ENCODE data around the gene LINGO3. TPM values are rescaled to one million over a fixed set of nuclear protein-coding genes. Genes with fewer than 3 reads are reported as not detected.
A peak's percentile ranks its signal among the peaks of the same experiment; 100 is the strongest.

LINGO3 gene
- total and polyA plus RNA-seq, 7 experiments from 2014 or later, result 0.27 to 12.9 (median 1.3) TPM

DNA sequence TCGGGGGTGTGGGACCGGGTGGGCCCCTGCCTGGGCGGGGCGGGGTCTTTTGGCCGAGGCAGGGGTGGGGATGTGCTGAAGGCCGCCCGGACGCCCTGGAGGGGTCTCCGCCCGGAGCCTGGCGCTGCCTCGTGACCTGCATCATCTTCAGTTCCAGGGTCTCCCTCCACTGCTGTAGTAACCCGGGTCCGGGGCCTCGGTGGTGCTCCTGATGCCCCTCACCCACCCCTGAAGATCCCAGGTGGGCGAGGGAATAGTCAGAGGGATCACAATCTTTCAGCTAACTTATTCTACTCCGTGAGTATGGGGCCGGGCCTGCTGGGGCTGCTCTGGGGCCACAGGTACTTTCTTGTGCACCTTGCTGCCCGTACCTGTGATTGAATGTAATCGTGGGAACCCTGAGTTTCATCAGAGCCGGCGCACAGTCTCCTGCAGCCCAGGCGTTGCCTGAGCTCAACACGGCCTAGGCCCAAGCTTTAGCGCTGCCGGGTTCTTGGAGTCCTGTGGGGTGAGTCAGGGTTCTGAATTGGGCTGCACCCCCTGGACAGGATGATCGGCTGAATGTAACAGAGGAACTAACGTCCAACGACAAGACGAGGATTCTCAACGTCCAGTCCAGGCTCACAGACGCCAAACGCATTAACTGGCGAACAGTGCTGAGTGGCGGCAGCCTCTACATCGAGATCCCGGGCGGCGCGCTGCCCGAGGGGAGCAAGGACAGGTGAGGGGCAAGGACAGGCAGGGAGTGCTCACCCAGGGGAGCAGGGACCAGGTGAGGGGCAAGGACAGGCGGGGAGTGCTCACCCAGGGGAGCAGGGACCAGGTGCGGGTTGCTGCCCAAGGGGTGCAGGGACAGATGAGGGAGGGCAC, 36.5 kb downstream of the LINGO3 start:
- Mint-ChIP-seq H3K27me3 (no peaks in the 10 kb centered on the region), H3K4me3 (peak overlapping the region; percentile 86 to 96 (median 90)), H3K27ac (peak overlapping the region; percentile 85 to 97 (median 89)), H3K4me1 (peaks cover 26 to 53% (median 36%) of the 10 kb centered on the region in 7 donors), H3K9me3 (peaks cover 0 to 3% (median 0%) of the 10 kb centered on the region in 11 donors), H3K36me3 (peaks cover 0 to 21% (median 7%) of the 10 kb centered on the region in 5 donors)
- peaks cover 0 to 39% (median 12%) of the 10 kb centered on the region in 3 experiments for H3K36me3 ChIP-seq (ENCODE audit: control insufficient read depth in 2 of 3, insufficient read depth in 3 of 3, low read length in 3 of 3)
- POLR2A ChIA-PET, result interaction anchor here (0.9 to 7.2 kb wide), 18 partner anchors 9 to 237 kb away, joined by 3 to 135 read pairs (median 6); partner anchors contain the start of genes GADD45B, JSRP1, PEAK3 and PLEKHJ1
- intact Hi-C loops (cut with micrococcal nuclease), result loop anchor here in 1 of 2 donors (10.0 kb wide), 1 partner anchor 343 kb away; no protein-coding TSS in a partner anchor
- CTCF ChIA-PET, result interaction anchor here (0.8 to 3.5 kb wide), 10 partner anchors 12 to 119 kb away, joined by 3 to 14 read pairs (median 4); partner anchors contain the start of gene PLEKHJ1
- ATAC-seq (no peak), DNase-seq (peak in 2 of 9 donors; percentile 22 to 42)
- H3K4me1 ChIP-seq (ENCODE audit: control insufficient read depth in 2 of 2, insufficient read depth in 2 of 2, low read length in 2 of 2), result peaks cover 30 to 32% of the 10 kb centered on the region in 2 donors
- H3K27ac ChIP-seq (ENCODE audit: low read depth, low read length), result peak overlapping the region; percentile 87
- no peaks in the 10 kb centered on the region for H3K9me3 ChIP-seq (ENCODE audit: control insufficient read depth in 2 of 3, low read length in 3 of 3)
- H3K27me3 ChIP-seq (ENCODE audit: control insufficient read depth in 2 of 2, insufficient read depth in 2 of 2, low read length in 2 of 2), result no peaks in the 10 kb centered on the region
- peak overlapping the region; percentile 55 for H3K4me3 ChIP-seq (ENCODE audit: low read length)

DNA sequence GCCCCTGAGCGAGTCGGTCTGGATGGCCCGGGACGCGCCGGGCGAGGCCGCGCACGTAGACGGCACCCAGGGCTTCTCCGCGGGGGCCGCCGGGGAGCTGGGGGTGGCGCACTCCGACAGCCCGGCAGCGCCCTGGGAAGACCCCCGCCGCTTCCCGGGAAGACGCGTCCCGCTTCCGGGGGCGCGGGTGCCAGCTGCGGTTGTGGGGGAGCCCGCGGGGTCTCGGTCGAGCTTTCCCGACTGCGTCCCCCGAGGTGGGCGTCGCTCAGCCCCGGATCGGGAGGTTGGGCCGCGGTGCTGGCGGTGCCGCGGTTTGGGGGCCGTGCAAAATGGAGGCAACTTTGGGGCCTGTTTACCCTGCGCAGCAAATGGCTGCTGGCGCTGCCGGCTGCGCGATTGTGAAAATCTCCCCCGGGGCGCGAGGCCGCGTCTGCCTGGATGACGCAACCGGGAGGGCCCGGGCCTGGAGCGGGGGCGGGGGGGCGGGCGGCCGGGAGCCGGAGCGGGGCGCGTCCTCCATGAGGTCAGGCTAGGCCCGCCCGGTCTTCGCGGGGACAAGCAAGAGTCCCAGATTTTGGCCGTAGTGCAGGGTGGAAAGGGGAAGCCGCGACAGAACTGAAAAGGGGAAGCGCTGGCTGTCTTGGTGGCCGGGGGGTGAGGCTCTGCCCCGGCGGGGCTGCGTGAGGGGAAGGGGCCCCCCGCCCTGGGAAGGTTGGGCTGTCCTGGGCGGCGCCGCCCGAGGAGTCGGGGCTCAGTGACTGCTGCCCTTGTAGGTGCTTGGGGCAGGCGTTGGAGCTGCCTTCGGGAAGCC, 37.3 kb downstream of the LINGO3 start:
- no peaks in the 10 kb centered on the region for H3K27me3 ChIP-seq (ENCODE audit: control insufficient read depth in 2 of 2, insufficient read depth in 2 of 2, low read length in 2 of 2)
- Mint-ChIP-seq H3K9me3 (peaks cover 0 to 3% (median 0%) of the 10 kb centered on the region in 11 donors), H3K4me1 (peaks cover 29 to 61% (median 40%) of the 10 kb centered on the region in 7 donors), H3K27ac (peak overlapping the region in 8 of 9 donors; percentile 46 to 89 (median 86)), H3K36me3 (peaks cover 0 to 21% (median 7%) of the 10 kb centered on the region in 5 donors), H3K4me3 (peak overlapping the region; percentile 86 to 96 (median 91)), H3K27me3 (no peaks in the 10 kb centered on the region)
- ATAC-seq (peak; percentile 37), DNase-seq (peak; percentile 59 to 77 (median 65))
- CTCF ChIA-PET, result interaction anchor here (0.5 to 1.8 kb wide), 5 partner anchors 13 to 555 kb away, joined by 3 to 13 read pairs (median 3); partner anchors contain the start of gene PLEKHJ1
- no peaks in the 10 kb centered on the region for H3K9me3 ChIP-seq (ENCODE audit: control insufficient read depth in 2 of 3, low read length in 3 of 3)
- peaks cover 32 to 35% of the 10 kb centered on the region in 2 donors for H3K4me1 ChIP-seq (ENCODE audit: control insufficient read depth in 2 of 2, insufficient read depth in 2 of 2, low read length in 2 of 2)
- POLR2A ChIA-PET, result interaction anchor here (0.6 to 7.2 kb wide), 25 partner anchors 9 to 1418 kb away, joined by 3 to 135 read pairs (median 5); partner anchors contain the start of genes AMH, GADD45B, JSRP1 and PEAK3
- intact Hi-C loops (cut with micrococcal nuclease), result loop anchor here in 1 of 2 donors (10.0 kb wide), 1 partner anchor 344 kb away; no protein-coding TSS in a partner anchor
- H3K4me3 ChIP-seq (ENCODE audit: low read length), result peak overlapping the region; percentile 96
- H3K27ac ChIP-seq (ENCODE audit: low read depth, low read length), result peak overlapping the region; percentile 87
- peaks cover 0 to 34% (median 12%) of the 10 kb centered on the region in 3 experiments for H3K36me3 ChIP-seq (ENCODE audit: control insufficient read depth in 2 of 3, insufficient read depth in 3 of 3, low read length in 3 of 3)

DNA sequence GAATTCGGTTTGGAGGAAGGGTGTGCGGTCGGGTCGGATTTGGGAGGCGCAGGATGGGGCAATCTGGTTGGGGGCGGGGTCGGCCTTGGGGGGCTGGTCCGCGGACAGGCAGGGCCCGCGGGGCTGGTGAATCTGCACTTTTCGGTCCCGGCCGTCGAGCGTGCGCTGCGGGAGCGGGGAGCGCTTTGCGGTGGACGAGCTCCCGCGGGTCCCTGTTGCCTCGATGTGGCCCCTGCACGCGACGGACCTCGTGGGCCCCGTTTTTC, 37.9 kb downstream of the LINGO3 start:
- peaks cover 29 to 58% (median 39%) of the 10 kb centered on the region in 7 donors for H3K4me1 Mint-ChIP-seq
- ATAC-seq, result no peak
- H3K4me3 ChIP-seq (ENCODE audit: low read length), result peak overlapping the region; percentile 96
- intact Hi-C loops (cut with micrococcal nuclease), result loop anchor here in 1 of 2 donors (10.0 kb wide), 1 partner anchor 345 kb away; no protein-coding TSS in a partner anchor
- H3K36me3 ChIP-seq (ENCODE audit: control insufficient read depth in 2 of 3, insufficient read depth in 3 of 3, low read length in 3 of 3), result peaks cover 0 to 34% (median 12%) of the 10 kb centered on the region in 3 experiments
- H3K27me3 Mint-ChIP-seq, result no peaks in the 10 kb centered on the region
- H3K9me3 Mint-ChIP-seq, result peaks cover 0 to 3% (median 0%) of the 10 kb centered on the region in 11 donors
- H3K27me3 ChIP-seq (ENCODE audit: control insufficient read depth in 2 of 2, insufficient read depth in 2 of 2, low read length in 2 of 2), result no peaks in the 10 kb centered on the region
- H3K4me1 ChIP-seq (ENCODE audit: control insufficient read depth in 2 of 2, insufficient read depth in 2 of 2, low read length in 2 of 2), result peaks cover 32 to 35% of the 10 kb centered on the region in 2 donors
- peak overlapping the region; percentile 86 to 96 (median 90) for H3K4me3 Mint-ChIP-seq
- ChIA-PET CTCF (interaction anchor here (0.5 to 1.2 kb wide), 2 partner anchors 12 to 555 kb away, joined by 3 read pairs; no protein-coding TSS in a partner anchor), POLR2A (interaction anchor here (0.6 to 7.2 kb wide), 25 partner anchors 8 to 1419 kb away, joined by 3 to 135 read pairs (median 5); partner anchors contain the start of genes AMH, GADD45B, JSRP1 and PLEKHJ1)
- peaks cover 0 to 21% (median 7%) of the 10 kb centered on the region in 5 donors for H3K36me3 Mint-ChIP-seq
- H3K27ac Mint-ChIP-seq, result peak overlapping the region; percentile 72 to 94 (median 88)
- H3K9me3 ChIP-seq (ENCODE audit: control insufficient read depth in 2 of 3, low read length in 3 of 3), result no peaks in the 10 kb centered on the region
- peak in 1 of 9 donors; percentile 64 for DNase-seq
- H3K27ac ChIP-seq (ENCODE audit: low read depth, low read length), result peak overlapping the region; percentile 87

DNA sequence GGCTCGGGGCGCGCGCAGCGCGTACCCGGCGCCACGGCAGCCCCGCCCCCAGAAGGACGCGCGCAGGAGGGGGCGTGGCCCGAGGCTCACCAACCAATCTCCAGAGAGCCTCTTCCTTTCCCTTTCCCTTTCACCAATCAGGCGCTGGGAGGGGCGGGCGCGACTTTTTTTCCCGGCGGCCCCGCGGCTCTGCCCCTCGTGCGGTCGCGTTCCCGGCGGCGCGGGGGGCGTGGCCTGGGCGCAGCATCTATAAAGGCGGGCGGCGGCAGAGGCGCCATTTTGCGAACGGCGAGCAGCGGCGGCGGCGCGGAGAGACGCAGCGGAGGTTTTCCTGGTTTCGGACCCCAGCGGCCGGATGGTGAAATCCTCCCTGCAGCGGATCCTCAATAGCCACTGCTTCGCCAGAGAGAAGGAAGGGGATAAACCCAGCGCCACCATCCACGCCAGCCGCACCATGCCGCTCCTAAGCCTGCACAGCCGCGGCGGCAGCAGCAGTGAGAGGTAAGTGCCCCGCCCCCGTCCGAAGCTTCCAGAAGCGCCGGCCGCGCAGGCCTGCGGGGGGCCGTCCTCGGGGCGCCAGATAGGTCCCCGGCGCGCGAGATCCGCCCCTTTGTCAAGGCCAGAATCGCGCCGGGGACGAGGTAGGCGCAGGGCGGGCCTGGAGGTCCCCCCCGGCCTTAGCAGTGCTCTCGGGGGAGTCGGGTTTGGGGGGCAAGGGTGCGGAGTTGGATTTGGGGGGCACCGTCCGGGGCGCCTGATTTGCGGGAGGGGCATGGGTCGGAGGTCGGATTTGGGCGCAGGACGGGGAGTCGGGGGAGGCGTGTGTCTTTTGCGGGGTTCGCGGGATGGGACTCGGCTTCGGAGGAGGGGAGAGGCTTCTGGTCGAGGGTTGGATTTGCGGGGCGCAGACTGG, 38.5 kb downstream of the LINGO3 start:
- H3K27ac ChIP-seq (ENCODE audit: low read depth, low read length), result peak overlapping the region; percentile 87
- H3K4me3 ChIP-seq (ENCODE audit: low read length), result peak overlapping the region; percentile 96
- Mint-ChIP-seq H3K4me1 (peaks cover 29 to 53% (median 35%) of the 10 kb centered on the region in 7 donors), H3K9me3 (peaks cover 0 to 3% (median 0%) of the 10 kb centered on the region in 11 donors), H3K4me3 (peak overlapping the region; percentile 86 to 96 (median 90)), H3K27me3 (no peaks in the 10 kb centered on the region), H3K36me3 (peaks cover 0 to 21% (median 5%) of the 10 kb centered on the region in 5 donors), H3K27ac (peak overlapping the region; percentile 72 to 94 (median 89))
- H3K9me3 ChIP-seq (ENCODE audit: control insufficient read depth in 2 of 3, low read length in 3 of 3), result no peaks in the 10 kb centered on the region
- ATAC-seq (peak; percentile 90), DNase-seq (peak; percentile 98 to 100 (median 99))
- peaks cover 32 to 35% of the 10 kb centered on the region in 2 donors for H3K4me1 ChIP-seq (ENCODE audit: control insufficient read depth in 2 of 2, insufficient read depth in 2 of 2, low read length in 2 of 2)
- peaks cover 0 to 34% (median 12%) of the 10 kb centered on the region in 3 experiments for H3K36me3 ChIP-seq (ENCODE audit: control insufficient read depth in 2 of 3, insufficient read depth in 3 of 3, low read length in 3 of 3)
- ChIA-PET CTCF (interaction anchor here (0.5 to 1.2 kb wide), 2 partner anchors 12 to 556 kb away, joined by 3 read pairs; no protein-coding TSS in a partner anchor), POLR2A (interaction anchor here (0.6 to 7.2 kb wide), 22 partner anchors 8 to 1420 kb away, joined by 3 to 135 read pairs (median 5); partner anchors contain the start of genes AMH, GADD45B, JSRP1 and PLEKHJ1)
- intact Hi-C loops (cut with micrococcal nuclease), result loop anchor here (1.0 to 10.0 kb wide), 8 partner anchors 11 to 345 kb away; partner anchors contain the start of genes PLEKHJ1 (in 2 of the 2), SF3A2 (in 2 of the 2), AP3D1 (in 1 of the 2) and GADD45B (in 1 of the 2)
- no peaks in the 10 kb centered on the region for H3K27me3 ChIP-seq (ENCODE audit: control insufficient read depth in 2 of 2, insufficient read depth in 2 of 2, low read length in 2 of 2)

DNA sequence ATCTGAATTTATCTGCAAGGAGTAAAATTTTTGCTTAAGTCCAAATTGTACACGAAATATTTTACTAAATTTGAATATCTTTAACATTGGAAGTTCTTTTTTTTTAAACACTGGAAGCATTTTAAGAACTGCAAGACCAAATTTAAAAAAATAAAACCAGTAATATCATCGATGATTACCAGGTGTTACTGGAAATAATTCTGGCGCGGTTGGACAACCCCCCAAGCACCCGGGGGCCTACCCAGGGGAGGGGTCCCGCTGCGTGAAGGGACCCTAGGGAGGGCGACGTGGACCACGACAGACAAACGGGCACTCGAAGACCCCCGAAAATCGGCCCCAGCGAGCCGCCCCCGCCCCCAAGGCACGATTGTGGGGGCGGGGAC, 39.1 kb downstream of the LINGO3 start:
- H3K36me3 Mint-ChIP-seq, result peaks cover 0 to 15% (median 5%) of the 10 kb centered on the region in 5 donors
- peak overlapping the region in 8 of 9 donors; percentile 8 to 94 (median 87) for H3K27ac Mint-ChIP-seq
- peaks cover 22 to 46% (median 29%) of the 10 kb centered on the region in 7 donors for H3K4me1 Mint-ChIP-seq
- peak overlapping the region; percentile 86 to 96 (median 90) for H3K4me3 Mint-ChIP-seq
- Histone ChIP-seq H3K27me3 (ENCODE audit: control insufficient read depth in 2 of 2, insufficient read depth in 2 of 2, low read length in 2 of 2) (no peaks in the 10 kb centered on the region), H3K9me3 (ENCODE audit: control insufficient read depth in 2 of 3, low read length in 3 of 3) (no peaks in the 10 kb centered on the region), H3K27ac (ENCODE audit: low read depth, low read length) (peak overlapping the region; percentile 79), H3K4me3 (ENCODE audit: low read length) (peak overlapping the region; percentile 72), H3K4me1 (ENCODE audit: control insufficient read depth in 2 of 2, insufficient read depth in 2 of 2, low read length in 2 of 2) (peaks cover 26 to 29% of the 10 kb centered on the region in 2 donors), H3K36me3 (ENCODE audit: control insufficient read depth in 2 of 3, insufficient read depth in 3 of 3, low read length in 3 of 3) (peaks cover 0 to 34% (median 12%) of the 10 kb centered on the region in 3 experiments)
- intact Hi-C loops (cut with micrococcal nuclease), result loop anchor here (1.0 to 5.0 kb wide), 7 partner anchors 11 to 208 kb away; partner anchors contain the start of genes PLEKHJ1 (in 2 of the 2), SF3A2 (in 2 of the 2), AP3D1 (in 1 of the 2) and GADD45B (in 1 of the 2)
- POLR2A ChIA-PET, result interaction anchor here (1.0 to 7.1 kb wide), 4 partner anchors 10 to 35 kb away, joined by 3 to 37 read pairs (median 12); no protein-coding TSS in a partner anchor
- no peak for DNase-seq
- no peak for ATAC-seq
- no peaks in the 10 kb centered on the region for H3K27me3 Mint-ChIP-seq
- peaks cover 0 to 3% (median 0%) of the 10 kb centered on the region in 11 donors for H3K9me3 Mint-ChIP-seq
- CTCF ChIA-PET, result no interaction called here
